ENCODE measurements around the gene RHOU.

- TF ChIP-seq, protein P1, sequence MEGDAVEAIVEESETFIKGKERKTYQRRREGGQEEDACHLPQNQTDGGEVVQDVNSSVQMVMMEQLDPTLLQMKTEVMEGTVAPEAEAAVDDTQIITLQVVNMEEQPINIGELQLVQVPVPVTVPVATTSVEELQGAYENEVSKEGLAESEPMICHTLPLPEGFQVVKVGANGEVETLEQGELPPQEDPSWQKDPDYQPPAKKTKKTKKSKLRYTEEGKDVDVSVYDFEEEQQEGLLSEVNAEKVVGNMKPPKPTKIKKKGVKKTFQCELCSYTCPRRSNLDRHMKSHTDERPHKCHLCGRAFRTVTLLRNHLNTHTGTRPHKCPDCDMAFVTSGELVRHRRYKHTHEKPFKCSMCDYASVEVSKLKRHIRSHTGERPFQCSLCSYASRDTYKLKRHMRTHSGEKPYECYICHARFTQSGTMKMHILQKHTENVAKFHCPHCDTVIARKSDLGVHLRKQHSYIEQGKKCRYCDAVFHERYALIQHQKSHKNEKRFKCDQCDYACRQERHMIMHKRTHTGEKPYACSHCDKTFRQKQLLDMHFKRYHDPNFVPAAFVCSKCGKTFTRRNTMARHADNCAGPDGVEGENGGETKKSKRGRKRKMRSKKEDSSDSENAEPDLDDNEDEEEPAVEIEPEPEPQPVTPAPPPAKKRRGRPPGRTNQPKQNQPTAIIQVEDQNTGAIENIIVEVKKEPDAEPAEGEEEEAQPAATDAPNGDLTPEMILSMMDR (IDR thresholded peaks at IDR 0.05; ENCODE audit: insufficient read depth, low read depth, low read length): no peak
- TF ChIP-seq EZH2 (IDR thresholded peaks at IDR 0.05; ENCODE audit: insufficient read depth, low read length): no peak
Measured at GRCh38 chr1:228747301-228747935, 12.1 kb downstream of the RHOU start.

Measured in astrocyte (in vitro differentiated cells and primary cell).